ENCODE measurements around the gene MFGE8.

DNA sequence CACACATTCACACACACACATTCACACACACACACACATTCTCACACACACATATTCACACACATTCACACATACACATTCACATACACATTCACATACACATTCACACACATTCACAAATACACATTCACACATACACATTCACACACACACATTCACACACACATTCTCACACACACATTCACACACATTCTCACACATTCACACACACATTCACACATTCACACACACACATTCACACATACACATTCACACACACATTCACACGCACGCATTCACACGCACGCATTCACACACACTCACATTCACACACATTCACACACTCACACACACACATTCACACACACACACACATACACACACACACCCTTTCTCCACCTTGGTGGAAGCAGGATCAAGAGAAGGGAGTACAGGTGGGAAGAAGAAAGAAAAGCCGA lies 12.2 kb downstream of the MFGE8 start:
- TF ChIP-seq, protein P1, sequence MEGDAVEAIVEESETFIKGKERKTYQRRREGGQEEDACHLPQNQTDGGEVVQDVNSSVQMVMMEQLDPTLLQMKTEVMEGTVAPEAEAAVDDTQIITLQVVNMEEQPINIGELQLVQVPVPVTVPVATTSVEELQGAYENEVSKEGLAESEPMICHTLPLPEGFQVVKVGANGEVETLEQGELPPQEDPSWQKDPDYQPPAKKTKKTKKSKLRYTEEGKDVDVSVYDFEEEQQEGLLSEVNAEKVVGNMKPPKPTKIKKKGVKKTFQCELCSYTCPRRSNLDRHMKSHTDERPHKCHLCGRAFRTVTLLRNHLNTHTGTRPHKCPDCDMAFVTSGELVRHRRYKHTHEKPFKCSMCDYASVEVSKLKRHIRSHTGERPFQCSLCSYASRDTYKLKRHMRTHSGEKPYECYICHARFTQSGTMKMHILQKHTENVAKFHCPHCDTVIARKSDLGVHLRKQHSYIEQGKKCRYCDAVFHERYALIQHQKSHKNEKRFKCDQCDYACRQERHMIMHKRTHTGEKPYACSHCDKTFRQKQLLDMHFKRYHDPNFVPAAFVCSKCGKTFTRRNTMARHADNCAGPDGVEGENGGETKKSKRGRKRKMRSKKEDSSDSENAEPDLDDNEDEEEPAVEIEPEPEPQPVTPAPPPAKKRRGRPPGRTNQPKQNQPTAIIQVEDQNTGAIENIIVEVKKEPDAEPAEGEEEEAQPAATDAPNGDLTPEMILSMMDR (IDR thresholded peaks at IDR 0.05) = no peak
- TF ChIP-seq POLR2A (IDR thresholded peaks at IDR 0.05) = no peak

All from right lobe of liver (tissue), 4 donors.